ENCODE measurements around the gene TMEM266. TPM values are rescaled to one million over a fixed set of nuclear protein-coding genes. Genes with fewer than 3 reads are reported as not detected.

The TMEM266 gene
- total and polyA plus RNA-seq, 2 of the 4 experiments (the other 2 are of a cell fraction) = not detected

DNA sequence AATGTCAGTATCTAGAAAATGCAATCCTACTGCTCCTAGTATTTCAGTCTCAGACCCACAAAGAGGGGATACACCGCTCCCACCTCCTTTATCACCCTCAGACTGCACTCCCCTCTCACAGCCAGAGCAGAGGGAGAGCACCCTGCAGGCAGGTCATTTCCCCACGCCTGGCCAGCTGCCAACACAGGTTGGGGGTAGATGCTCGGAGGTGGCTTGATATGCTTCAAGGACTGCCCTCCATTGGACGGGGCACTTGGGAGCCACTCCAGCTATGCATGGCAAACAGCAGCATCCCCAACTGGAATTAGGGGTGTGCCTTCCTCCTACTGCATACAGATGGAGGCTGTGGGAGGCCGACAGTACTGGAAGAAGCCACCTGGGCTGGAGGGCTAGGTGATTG lies 41.9 kb downstream of the TMEM266 start:
- Histone ChIP-seq H4K20me1 (ENCODE audit: insufficient read depth, low read length) (no peaks in the 10 kb centered on the region), H4K8ac (ENCODE audit: low read depth in 2 of 2, low read length in 2 of 2) (no peak overlapping the region), H3K4me1 (ENCODE audit: control insufficient read depth, insufficient read depth, low read length) (no peaks in the 10 kb centered on the region), H2BK5ac (ENCODE audit: low read depth, low read length, poor library complexity, severe bottlenecking) (no peak overlapping the region), H4K5ac (ENCODE audit: low read depth, low read length) (no peak overlapping the region), H2AK5ac (ENCODE audit: low read depth, low read length) (no peak overlapping the region), H3K56ac (ENCODE audit: extremely low read depth, insufficient read depth, low read length) (no peak overlapping the region), H3K14ac (replicated peaks; ENCODE audit: low read depth, low read length) (no peak overlapping the region), H3K79me1 (ENCODE audit: low read depth in 1 of 2, low read length in 2 of 2) (no peaks in the 10 kb centered on the region), H3K9me3 (ENCODE audit: control insufficient read depth, insufficient read depth, low read length) (no peaks in the 10 kb centered on the region; the same call in 1 of the 2 replicates), H4K91ac (ENCODE audit: insufficient read depth, low read depth, low read length) (no peak overlapping the region), H2AK9ac (replicated peaks; ENCODE audit: low read depth, low read length, poor library complexity) (no peak overlapping the region), H3K23ac (ENCODE audit: low read depth, low read length) (no peak overlapping the region), H2AFZ (replicated peaks; ENCODE audit: low read length, poor library complexity) (peak overlapping the region; percentile 62), H2BK15ac (ENCODE audit: low read depth, low read length) (no peak overlapping the region), H3K18ac (ENCODE audit: low read depth, low read length) (no peak overlapping the region), H2BK120ac (ENCODE audit: low read depth, low read length) (no peak overlapping the region), H3K27ac (ENCODE audit: insufficient read depth, low read length) (no peak overlapping the region), H3K4ac (ENCODE audit: low read depth, low read length) (no peak overlapping the region), H3K4me3 (ENCODE audit: insufficient read depth, low read depth, low read length) (no peak overlapping the region), H3K9ac (ENCODE audit: low read depth, low read length) (no peak overlapping the region), H3K9me1 (ENCODE audit: insufficient read depth, low read length) (no peaks in the 10 kb centered on the region), H3K4me2 (ENCODE audit: low read depth, low read length) (no peak overlapping the region), H2BK20ac (ENCODE audit: low read depth, low read length) (no peak overlapping the region), H3K27me3 (ENCODE audit: control insufficient read depth, insufficient read depth, low read length) (peaks cover 18% of the 10 kb centered on the region), H3K36me3 (ENCODE audit: control insufficient read depth, insufficient read depth, low read length) (no peaks in the 10 kb centered on the region)
- DNase-seq (no peak), ATAC-seq (ENCODE audit: low read depth) (no peak)
- in situ Hi-C loops (cut with MboI; ENCODE audit: low sequenced_read_pairs) = no loop called here
- TF ChIP-seq POLR2A (IDR thresholded peaks at IDR 0.05; ENCODE audit: low read depth, low read length) = no peak
- no peak for TF ChIP-seq MAZ (IDR thresholded peaks at IDR 0.05; ENCODE audit: borderline replicate concordance, low read depth, low read length)
- no peak for TF ChIP-seq RFX5 (IDR thresholded peaks at IDR 0.05; ENCODE audit: low read depth, low read length)
- no peak for TF ChIP-seq SMC3 (IDR thresholded peaks at IDR 0.05; ENCODE audit: low read depth, low read length)
- no peak for TF ChIP-seq MXI1 (IDR thresholded peaks at IDR 0.05; ENCODE audit: borderline replicate concordance, low read depth, low read length)
- TF ChIP-seq, protein P1, sequence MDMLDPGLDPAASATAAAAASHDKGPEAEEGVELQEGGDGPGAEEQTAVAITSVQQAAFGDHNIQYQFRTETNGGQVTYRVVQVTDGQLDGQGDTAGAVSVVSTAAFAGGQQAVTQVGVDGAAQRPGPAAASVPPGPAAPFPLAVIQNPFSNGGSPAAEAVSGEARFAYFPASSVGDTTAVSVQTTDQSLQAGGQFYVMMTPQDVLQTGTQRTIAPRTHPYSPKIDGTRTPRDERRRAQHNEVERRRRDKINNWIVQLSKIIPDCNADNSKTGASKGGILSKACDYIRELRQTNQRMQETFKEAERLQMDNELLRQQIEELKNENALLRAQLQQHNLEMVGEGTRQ (IDR thresholded peaks at IDR 0.05; ENCODE audit: low read depth, low read length) = no peak
- no peak for TF ChIP-seq BHLHE40 (IDR thresholded peaks at IDR 0.05; ENCODE audit: low read depth, low read length)
- POLR2A ChIA-PET (ENCODE audit: unreplicated experiment) = no interaction called here
- no TSS peak for BruUV-seq (replicated peaks)
- dilution Hi-C loops (cut with HindIII; ENCODE audit: low sequenced_read_pairs, unreplicated experiment) = no loop called here
- WGBS, 2 experiments (ENCODE audit: extremely low coverage in 2 of 2, insufficient read length in 1 of 2) = no CpG with 5 or more reads among the region's 5 CpGs
- CTCF ChIA-PET = no interaction called here
- intact Hi-C loops (cut with micrococcal nuclease) = no loop called here
